HTERT RPE-1 (cell line): ENCODE data around the gene TFEB.

Experiments used
- in situ Hi-C: fragments of 300-500 bp; cut with MboI; formaldehyde crosslinking; loops from 4 replicates; pipeline ENCODE4 v1.14.3; 2020; ENCODE audit warnings: low sequenced_read_pairs

TFEB gene

DNA sequence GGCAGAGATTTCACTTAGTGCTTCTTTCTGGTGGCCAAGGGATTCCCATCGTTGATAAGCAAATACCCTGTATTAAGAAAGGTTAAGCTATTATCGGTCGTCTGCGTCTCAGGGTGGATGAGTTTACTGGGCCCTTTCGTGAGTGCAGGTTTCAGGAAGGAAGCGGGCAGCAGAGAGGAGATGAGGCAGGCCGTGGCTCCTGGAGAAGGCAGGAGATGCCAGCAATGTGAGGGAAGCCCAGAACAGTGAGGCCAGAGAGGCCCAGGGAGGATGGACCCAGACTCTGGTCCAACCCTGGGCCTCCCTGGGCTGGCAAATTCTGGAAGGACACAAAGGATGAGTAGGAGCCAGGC is 11.2 kb downstream of the TFEB start:
- in situ Hi-C loops: no loop called here

GRCh38 chr6:41723530-41724227 is 11.7 kb downstream of the TFEB start:
- in situ Hi-C loops: no loop called here

DNA sequence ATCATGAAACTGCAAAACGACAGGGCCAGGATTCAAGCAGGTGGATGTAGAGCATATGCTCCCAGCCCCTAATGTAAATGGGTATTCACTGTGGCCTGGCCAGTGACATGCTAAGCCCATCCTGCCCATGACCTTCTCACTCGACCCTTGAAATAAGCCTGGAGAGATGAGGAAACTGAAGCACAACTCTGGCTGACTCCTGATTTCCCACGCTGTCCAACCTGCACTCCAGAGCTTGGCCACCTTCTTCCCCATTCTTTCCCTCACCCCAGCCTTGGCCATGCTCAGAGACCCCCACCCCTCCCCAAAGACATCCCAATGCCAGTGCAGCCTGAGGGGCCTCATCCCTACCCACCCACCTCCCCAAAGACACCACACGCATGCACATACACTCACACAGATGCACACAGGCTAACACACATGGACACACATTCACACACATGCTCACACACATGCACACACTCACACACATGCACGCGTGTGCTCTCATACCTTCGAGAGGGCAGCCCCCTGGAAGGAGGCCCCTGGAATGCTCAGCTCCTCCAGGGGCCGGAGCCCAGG is 12.4 kb downstream of the TFEB start:
- in situ Hi-C loops: no loop called here

GRCh38 chr6:41721414-41721813 is 14.0 kb downstream of the TFEB start:
- in situ Hi-C loops: no loop called here

DNA sequence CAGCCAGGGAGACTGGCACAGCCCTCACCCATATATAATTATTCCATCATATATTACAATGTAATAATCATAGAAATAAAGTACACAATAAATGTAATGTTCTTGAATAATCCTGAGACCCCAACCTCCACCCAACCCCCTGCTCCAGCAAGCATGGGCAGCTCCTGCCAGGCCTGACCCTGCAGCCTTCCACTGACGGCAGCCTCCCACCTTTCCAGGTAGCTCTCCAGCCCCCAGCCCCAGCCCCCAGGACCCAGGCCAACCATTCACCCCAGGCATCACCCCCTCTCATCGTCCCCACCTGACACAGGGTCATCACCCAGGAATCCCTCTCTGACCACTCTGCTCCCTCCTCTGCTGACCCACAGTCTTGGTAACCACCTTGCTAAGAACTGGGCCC is 14.6 kb downstream of the TFEB start:
- in situ Hi-C loops: no loop called here

DNA sequence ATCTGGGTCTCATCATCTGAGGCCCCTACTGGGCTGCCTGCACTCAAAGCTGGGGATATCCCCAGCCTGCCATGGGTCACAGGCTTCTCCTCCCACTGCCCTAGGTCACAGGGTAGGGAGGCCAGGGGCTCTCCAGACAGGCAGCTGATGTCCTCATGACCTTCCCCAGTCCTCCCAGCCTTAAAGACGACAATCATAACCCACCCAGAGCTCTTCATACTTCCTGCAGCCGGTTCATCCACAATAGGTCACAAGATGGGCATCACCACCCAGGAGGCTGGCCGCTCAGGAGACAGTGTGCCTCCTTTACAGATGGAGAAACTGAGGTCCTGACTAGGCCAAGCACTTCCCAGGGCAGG is 15.2 kb downstream of the TFEB start:
- in situ Hi-C loops: no loop called here

DNA sequence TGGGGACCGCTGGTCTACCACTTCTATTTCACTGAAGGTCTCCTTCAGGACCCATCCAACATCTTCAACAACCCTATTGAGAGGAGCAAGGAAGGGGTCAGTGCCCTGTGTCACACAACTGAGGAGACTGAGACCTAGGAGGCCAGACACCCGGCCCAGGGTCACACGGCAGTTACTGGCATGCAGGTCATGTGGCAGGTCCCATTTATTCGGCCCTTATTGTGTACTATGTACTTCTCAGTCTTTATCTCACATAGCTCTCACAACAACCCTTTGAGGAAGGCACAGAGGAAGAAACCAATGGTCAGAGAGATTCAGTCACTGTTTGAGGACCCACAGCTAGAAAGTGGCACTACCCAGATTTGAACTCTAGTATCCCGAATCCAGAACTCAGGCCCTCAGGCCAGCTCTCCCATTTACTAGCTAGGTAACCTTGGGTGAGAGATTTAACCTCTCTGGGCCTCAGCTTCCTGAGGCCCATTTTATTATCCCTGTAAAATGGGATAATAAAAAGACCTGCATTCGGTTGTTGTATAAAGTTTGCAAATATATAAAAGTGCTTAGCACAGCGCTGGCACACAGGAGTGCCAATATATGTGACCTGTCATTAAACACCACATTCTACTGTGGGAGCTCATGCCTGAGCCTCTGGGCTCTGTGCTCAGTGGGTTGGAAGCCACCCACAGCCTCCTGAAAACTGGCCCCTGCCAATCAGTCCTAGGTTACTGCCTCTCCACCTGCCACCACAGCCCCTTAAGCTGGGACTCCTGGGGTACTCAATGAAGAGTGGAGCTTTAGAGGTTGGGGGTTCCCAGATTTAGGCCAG is 15.8 kb downstream of the TFEB start:
- in situ Hi-C loops: no loop called here

DNA sequence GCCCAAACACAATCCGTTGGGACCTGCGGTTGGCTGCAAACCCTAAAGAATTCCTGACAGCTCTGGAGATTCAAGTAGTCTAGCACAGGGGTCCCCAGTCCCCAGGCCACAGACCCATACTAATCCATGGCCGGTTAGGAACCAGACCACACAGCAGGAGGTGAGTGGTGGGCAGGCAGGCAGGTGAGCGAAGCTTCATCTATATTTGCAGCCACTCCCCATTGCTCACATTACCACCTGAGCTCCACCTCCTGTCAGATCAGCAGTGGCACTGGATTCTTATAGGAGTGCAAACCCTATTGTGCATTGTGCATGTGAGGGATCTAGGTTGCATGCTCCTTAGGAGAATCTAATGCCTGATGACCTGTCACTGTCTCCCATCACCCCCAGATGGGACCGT is 16.6 kb downstream of the TFEB start:
- in situ Hi-C loops: no loop called here

DNA sequence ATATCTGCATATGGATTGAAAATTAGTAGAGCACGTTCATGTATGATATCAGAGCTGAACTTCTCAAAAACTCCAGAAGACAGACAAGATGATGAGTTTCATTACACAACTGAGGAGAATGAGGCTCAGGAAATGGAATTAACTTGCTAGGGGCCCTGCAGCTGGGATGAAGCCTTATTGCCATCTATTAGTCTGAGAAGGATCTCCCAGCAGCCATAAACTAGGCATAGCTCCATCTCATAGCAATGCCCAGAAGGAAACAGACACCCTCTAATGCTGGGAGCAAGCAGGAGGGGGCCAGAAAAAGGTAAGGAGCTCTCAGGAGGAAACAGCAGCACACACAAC is 18.0 kb downstream of the TFEB start:
- in situ Hi-C loops: no loop called here

DNA sequence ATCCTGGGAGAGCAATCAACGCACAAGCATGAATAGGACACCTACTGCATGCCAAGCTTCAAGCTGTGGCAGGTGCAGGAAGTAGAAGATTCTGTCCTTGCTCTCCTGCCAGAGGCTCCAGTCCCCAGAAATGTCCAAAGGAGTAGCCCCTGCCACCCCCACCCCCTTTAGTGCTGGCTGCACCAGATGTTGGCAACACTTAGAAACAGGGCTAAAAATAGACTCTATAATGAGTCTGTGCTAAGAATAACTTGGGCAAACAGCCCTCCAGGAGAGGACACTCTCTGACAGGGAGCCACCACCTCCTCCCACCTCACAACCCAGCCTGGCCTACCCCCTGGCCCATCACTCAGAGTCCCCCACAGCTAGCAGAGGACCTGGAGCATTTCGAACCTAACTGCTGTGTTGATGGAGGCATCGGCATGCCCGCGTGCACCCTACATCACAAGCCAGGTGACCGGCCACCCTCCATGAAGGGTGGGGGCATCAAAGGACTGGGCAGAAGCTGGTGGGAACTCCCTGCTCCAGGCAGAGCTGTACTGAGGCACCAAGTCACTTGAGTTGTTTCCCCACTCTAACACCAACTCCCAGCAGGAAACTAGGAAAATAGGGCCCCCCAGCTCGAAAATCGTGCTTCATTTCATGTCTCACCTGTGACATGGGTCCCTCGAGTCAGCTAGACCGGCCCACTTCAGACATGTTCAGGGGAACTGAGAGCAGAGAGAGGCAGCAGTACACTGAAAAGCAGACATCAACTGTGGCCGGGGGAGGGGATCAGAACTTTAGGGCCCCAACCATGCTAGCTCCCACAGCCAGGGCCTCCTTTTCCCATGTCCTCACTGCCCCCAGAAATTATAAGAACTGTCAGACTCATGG is 18.7 kb downstream of the TFEB start:
- in situ Hi-C loops: no loop called here

DNA sequence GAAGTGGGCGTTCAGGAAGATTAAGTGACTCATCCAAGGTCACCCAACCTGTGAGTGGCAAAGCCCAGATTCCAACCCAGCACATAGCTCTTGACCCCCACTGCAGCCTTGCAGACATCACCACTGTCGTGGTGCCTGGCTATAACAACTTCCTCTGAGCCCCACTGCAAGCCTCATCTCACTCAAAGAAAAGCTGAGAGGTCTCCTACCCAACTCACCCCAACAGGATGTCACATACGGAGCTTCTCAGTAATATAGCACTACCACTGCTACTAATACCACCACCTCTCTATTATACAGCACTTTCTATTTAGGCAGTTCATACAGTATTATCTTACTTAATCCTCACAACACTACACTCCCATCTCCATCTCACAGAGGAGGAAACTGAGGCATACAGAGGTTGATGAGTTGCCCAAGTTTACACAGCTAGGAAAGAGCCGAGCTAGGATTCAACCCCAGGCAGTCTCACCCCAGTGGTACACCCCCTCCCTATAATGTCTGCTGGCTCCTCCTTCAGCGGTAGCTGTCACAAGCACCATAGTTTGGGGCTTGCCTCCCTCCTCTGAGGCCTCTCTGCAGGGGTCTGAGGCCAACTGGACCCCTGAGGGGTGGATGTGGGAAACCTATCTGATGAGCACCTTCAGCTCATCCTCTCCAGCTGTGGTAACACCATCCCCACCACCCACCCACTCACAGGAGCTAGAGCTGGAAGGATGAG is 19.5 kb downstream of the TFEB start:
- in situ Hi-C loops: no loop called here

DNA sequence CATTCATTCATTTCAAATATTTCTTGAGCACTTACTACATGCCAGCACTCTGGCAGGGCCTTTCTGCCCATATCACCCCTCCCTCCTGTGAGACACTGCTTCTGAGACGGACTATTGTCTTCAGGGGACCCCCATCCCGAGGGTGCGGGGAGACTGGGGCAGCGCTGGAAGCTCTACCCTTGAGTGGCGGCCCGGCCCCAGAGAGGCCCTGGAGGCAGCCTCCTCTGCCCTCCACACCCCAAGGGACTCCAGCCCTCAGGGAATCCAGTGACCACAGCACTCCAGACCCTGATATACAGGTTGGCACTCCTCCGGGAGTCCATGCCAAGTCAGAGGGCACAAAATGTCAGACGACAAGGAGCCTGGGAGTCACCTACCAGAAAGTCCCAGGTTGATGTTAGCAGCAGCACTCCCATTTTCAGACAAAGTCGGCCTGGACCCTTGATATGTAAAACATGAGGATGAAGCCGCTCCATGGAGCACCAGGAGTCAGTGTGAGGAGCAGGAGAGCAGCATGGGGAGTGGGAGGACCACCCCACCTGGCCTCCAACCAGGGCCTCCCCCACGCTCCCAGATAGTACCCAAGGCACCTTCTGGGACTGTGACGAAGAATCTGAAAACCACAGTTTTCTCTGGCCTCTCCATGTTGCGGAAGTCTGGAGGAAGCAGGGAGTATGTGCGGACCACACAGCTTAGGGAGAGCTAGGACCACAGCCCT is 20.7 kb downstream of the TFEB start:
- in situ Hi-C loops: no loop called here

DNA sequence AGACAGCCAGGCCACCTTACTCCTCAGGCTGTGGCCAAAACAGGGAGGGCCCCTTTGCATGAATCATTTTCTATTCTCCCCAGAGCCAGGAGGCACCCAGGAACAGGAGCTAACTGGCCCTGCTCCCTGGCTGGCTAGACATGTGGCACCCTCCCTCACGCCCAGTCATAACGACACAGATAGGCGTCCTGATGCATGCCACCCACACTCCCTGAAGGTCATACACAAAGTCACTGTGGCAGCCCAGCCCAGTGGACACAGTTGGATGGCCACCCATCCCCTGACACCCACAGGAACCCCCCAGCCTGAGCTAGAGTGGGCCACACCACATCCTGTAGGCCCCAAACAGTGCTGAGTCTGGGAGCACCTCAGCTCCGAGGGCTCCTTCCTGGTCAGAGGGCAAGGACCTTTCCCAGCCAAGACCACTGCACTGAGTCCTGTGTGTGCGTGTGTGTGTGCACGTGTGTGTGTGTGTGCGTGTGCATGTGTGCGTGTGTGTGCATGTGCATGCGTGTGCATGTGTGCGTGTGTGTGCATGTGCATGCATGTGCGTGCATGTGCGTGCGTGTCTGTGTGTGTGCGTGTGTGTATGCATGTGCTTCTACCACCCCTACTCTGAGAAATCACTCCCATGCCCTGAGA is 21.6 kb downstream of the TFEB start:
- in situ Hi-C loops: no loop called here

GRCh38 chr6:41713159-41713649 is 22.2 kb downstream of the TFEB start:
- in situ Hi-C loops: no loop called here

GRCh38 chr6:41712651-41713103 is 22.7 kb downstream of the TFEB start:
- in situ Hi-C loops: no loop called here

GRCh38 chr6:41711323-41712038 is 23.9 kb downstream of the TFEB start:
- in situ Hi-C loops: no loop called here

DNA sequence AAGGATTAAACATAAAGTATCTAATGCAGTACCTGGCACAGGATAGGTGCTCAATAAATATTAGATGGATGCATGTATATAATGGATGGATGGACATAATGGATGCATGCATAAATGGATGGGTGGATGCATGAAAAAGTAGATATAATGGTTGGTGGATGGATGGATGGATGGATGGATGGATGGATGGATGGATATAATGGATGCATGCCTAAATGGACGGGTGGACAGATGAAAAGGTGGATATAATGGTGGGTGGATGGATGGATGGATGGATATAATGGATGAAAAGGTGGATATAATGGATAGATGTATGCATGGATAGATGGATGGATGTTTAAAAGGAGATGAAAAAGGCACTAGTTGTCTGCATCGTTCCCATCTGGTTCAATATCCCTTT is 26.0 kb downstream of the TFEB start:
- in situ Hi-C loops: no loop called here

GRCh38 chr6:41708856-41709255 is 26.6 kb downstream of the TFEB start:
- in situ Hi-C loops: no loop called here
